Esophagus squamous epithelium (tissue), 5 donors: ENCODE results near the gene PLEKHA1. TPM values are rescaled to one million over a fixed set of nuclear protein-coding genes. Genes with fewer than 3 reads are reported as not detected.

ENCODE experiments used
- DNase-seq: peaks from one replicate; lab custom pipeline; 2025; lab: John Stamatoyannopoulos, UW
- H3K27ac ChIP-seq, 4 donors: fragments of 200-600 bp; sonication (generic); one replicate each; pipeline ENCODE4 v1.5.1; 2016 to 2019; ENCODE audit warnings: mild to moderate bottlenecking in 1 of 4
- H3K27me3 ChIP-seq, 4 donors: fragments of 200-600 bp; sonication (generic); 1 replicate in 3 of 4; 2 replicates in 1 of 4; pipeline versions ENCODE4 v1.5.1 to v1.6.0; 2017 to 2021; ENCODE audit warnings: antibody characterized with exemption in 1 of 4
- H3K36me3 ChIP-seq, 3 donors: fragments of 200-600 bp; sonication (generic); one replicate each; pipeline ENCODE4 v1.5.1; 2016 to 2019
- H3K4me1 ChIP-seq, 3 donors: fragments of 200-600 bp; sonication (generic); one replicate each; pipeline ENCODE4 v1.5.1; 2017 to 2019
- H3K4me3 ChIP-seq, 4 donors: fragments of 200-600 bp; sonication (generic); 1 replicate in 3 of 4; 2 replicates in 1 of 4; pipeline ENCODE4 v1.5.1; 2016 to 2019; ENCODE audit warnings: mild to moderate bottlenecking in 2 of 4, moderate library complexity in 1 of 4
- H3K9me3 ChIP-seq, 3 donors: fragments of 200-600 bp; sonication (generic); one replicate each; pipeline ENCODE4 v1.5.1; 2016 to 2019
- CTCF ChIP-seq, 6 experiments: fragments of 450-650 bp in 4 of 6; fragments of 200-600 bp in 2 of 6; sonication (generic) in 2 of 6; IDR thresholded peaks; one replicate each; pipeline ENCODE4 v1.5.1; 2016 to 2019; ENCODE audit warnings: antibody characterized with exemption in 6 of 6, mild to moderate bottlenecking in 4 of 6, moderate library complexity in 4 of 6
- POLR2A ChIP-seq, 4 donors: fragments of 450-650 bp; IDR thresholded peaks; one replicate each; pipeline ENCODE4 v1.6.1; 2017; ENCODE audit warnings: antibody characterized with exemption in 4 of 4, mild to moderate bottlenecking in 4 of 4, moderate library complexity in 3 of 4
- WGBS, 2 donors: methylation state at CpG; one replicate each; pipeline ENCODE4 v1.1.5; 2018; 5-methylcytosine and 5-hydroxymethylcytosine counted together
- intact Hi-C: fragments of 100-400 bp; cut with DNase I; formaldehyde crosslinking; loops from one replicate; pipeline ENCODE4 v1.15.0; 2022
- total RNA-seq, 4 donors: library from RNA; depleted of rRNA; stranded (reverse); fragments of >200 nt; gene quantifications; one replicate each; pipeline ENCODE4 v1.1.0, GENCODE V29; 2016
- donor health status: DM: yes; HTN: yes; CAD: no.

Gene PLEKHA1
- total RNA-seq, 4 donors from 2014 or later = 23.4 to 56.3 (median 35.9) TPM

GRCh38 chr10:122454603-122455080 lies 80.1 kb downstream of the PLEKHA1 start, which contains the start of gene ARMS2:
Gene ARMS2, plus strand, starts transcription at chr10:122454653. Its CDS starts 75 bp downstream, at chr10:122454728.
- intact Hi-C loops = no loop called here
- Histone ChIP-seq H3K4me3 (no peak within 1 kb of the TSS), H3K36me3 (no peaks in the 10 kb centered on the region), H3K9me3 (no peaks in the 10 kb centered on the region), H3K27ac (no peak within 1 kb of the TSS), H3K4me1 (peaks cover 0 to 7% (median 0%) of the 10 kb centered on the region in 3 donors), H3K27me3 (peaks cover 0 to 14% (median 0%) of the 10 kb centered on the region in 4 donors)
- WGBS, 2 donors = 75 to 77% methylated on average over 3 to 7 of the region's 7 CpGs
- DNase-seq = no peak
- TF ChIP-seq POLR2A (IDR thresholded peaks at IDR 0.05) = no peak
- no peak for TF ChIP-seq CTCF (IDR thresholded peaks at IDR 0.05)

GRCh38 chr10:122455376-122456079 lies 81.0 kb downstream of the PLEKHA1 start:
- H3K9me3 ChIP-seq = no peaks in the 10 kb centered on the region
- no peak for TF ChIP-seq POLR2A (IDR thresholded peaks at IDR 0.05)
- TF ChIP-seq CTCF (IDR thresholded peaks at IDR 0.05) = no peak
- H3K27me3 ChIP-seq = peaks cover 0 to 23% (median 0%) of the 10 kb centered on the region in 4 donors
- no peak for DNase-seq
- H3K4me1 ChIP-seq = peaks cover 3 to 11% (median 3%) of the 10 kb centered on the region in 3 donors
- H3K27ac ChIP-seq = no peak overlapping the region
- no peaks in the 10 kb centered on the region for H3K36me3 ChIP-seq
- intact Hi-C loops = no loop called here
- 80 to 87% methylated on average over 11 of the region's 11 CpGs for WGBS, 2 donors
- H3K4me3 ChIP-seq = no peak overlapping the region

DNA sequence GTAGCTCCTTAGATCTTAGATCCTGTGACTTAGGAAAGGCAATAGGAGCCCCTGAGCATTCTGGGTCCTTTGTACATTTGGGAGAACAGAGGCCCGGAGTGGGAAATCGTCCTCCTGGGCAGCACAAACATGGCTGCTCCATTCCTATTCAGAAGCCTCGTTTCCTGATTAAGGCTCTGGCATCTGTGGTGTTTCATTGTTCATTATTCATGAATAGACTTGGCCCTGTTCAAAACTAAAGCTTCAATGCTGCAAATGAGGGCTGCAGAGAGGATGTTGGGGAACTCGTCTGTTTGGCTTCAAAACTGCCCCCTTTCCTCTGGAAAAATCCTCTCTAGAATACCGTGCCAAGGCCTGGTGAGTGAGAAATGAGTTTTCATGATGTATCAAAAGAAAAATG lies 83.4 kb downstream of the PLEKHA1 start:
- H3K9me3 ChIP-seq = no peaks in the 10 kb centered on the region
- TF ChIP-seq CTCF (IDR thresholded peaks at IDR 0.05) (no peak), POLR2A (IDR thresholded peaks at IDR 0.05) (no peak)
- peaks cover 0 to 45% (median 0%) of the 10 kb centered on the region in 4 donors for H3K27me3 ChIP-seq
- DNase-seq = no peak
- no peaks in the 10 kb centered on the region for H3K36me3 ChIP-seq
- peaks cover 7 to 23% (median 8%) of the 10 kb centered on the region in 3 donors for H3K4me1 ChIP-seq
- intact Hi-C loops = no loop called here
- H3K4me3 ChIP-seq = no peak overlapping the region
- peak overlapping the region in 1 of 4 donors; percentile 17 for H3K27ac ChIP-seq
- WGBS, 2 donors = 22 to 43% methylated on average over 5 of the region's 5 CpGs

DNA sequence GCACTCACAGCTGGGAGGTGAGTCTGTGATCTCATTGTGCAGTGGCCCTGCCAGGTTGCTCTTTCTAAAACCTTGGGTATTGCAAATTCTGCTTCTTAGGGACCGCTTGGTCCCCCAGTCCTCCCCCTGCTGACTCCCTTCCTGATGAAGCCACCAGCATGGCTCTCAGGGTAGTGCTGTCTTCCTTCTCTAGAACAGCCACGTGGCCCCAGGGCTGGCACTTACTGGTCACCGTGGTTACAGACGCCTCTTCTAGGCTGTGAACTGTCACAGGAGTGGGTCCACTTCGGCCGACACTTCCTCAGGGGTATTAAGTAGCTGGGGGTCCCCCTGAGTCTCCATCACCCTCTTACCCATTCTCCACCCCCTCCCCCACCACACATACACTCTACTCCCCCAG lies 84.2 kb downstream of the PLEKHA1 start:
- no peak overlapping the region for H3K27ac ChIP-seq
- no peak for DNase-seq
- H3K9me3 ChIP-seq = no peaks in the 10 kb centered on the region
- intact Hi-C loops = no loop called here
- H3K27me3 ChIP-seq = peaks cover 0 to 52% (median 0%) of the 10 kb centered on the region in 4 donors
- no peaks in the 10 kb centered on the region for H3K36me3 ChIP-seq
- peaks cover 7 to 31% (median 10%) of the 10 kb centered on the region in 3 donors for H3K4me1 ChIP-seq
- no peak overlapping the region for H3K4me3 ChIP-seq
- 83 to 90% methylated on average over 5 to 6 of the region's 6 CpGs for WGBS, 2 donors
- TF ChIP-seq CTCF (IDR thresholded peaks at IDR 0.05) (no peak), POLR2A (IDR thresholded peaks at IDR 0.05) (no peak)

DNA sequence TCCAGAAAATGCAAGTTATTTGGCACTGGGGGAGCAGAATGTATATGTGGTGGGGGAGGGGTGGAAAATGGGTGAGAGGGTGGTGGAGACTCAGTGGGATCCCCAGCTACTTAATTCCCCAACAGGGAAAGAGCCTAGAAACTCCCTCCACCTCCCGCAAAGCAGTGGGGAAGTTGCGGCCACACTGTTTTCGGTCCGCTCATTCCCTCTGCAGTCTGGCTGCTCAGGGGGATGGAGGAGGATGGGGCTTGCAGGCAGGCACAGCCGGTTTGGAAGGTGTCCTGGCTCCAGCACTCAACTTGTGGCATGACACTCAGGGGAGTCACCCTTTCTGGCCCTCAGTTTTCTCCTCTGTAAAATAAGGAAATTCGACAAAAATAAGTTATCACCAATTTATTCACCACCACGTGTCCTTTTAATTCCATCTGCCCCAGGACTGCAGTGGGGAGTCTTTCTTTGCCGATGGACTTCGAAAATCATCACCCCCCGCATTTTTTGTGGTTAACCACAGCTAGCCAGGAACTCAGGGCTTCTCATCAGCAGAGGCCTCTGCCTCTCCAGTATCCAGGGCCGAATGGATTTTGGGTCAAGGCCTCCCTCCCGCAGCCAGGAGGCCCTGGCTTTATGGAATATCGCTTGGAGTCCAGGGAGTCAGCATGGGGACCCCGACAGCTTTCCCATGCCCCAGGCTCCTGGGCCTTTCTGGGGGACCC lies 85.2 kb downstream of the PLEKHA1 start:
- intact Hi-C loops = no loop called here
- Histone ChIP-seq H3K4me3 (no peak overlapping the region), H3K9me3 (no peaks in the 10 kb centered on the region), H3K27me3 (peaks cover 0 to 63% (median 0%) of the 10 kb centered on the region in 4 donors), H3K27ac (no peak overlapping the region), H3K4me1 (peaks cover 7 to 40% (median 12%) of the 10 kb centered on the region in 3 donors), H3K36me3 (no peaks in the 10 kb centered on the region)
- no peak for TF ChIP-seq CTCF (IDR thresholded peaks at IDR 0.05)
- TF ChIP-seq POLR2A (IDR thresholded peaks at IDR 0.05) = no peak
- WGBS, 2 donors = 64 to 71% methylated on average over 12 to 13 of the region's 14 CpGs
- no peak for DNase-seq
